ENCODE measurements around the gene NELFB.

Gene NELFB

GRCh38 chr9:137250329-137251193, 4.6 kb upstream of the NELFB start:
- DNase-seq, result no peak

GRCh38 chr9:137251194-137251461, 4.0 kb upstream of the NELFB start, which contains the start of gene STPG3:
TSS of gene STPG3 (plus strand) at chr9:137251286. CDS start at chr9:137251287, 1 bp downstream.
- DNase-seq, result no peak

- no peak for DNase-seq
These were observed 3.4 kb upstream of the NELFB start for GRCh38 chr9:137251490-137252268.

- no peak for DNase-seq
These were observed 2.3 kb upstream of the NELFB start for GRCh38 chr9:137252555-137253506.

- DNase-seq, result no peak
These were observed 1.2 kb upstream of the NELFB start for GRCh38 chr9:137253717-137254623.

GRCh38 chr9:137255448-137256114, 454 bp downstream of the NELFB start:
- peak; percentile 25 for DNase-seq

GRCh38 chr9:137256362-137256761, 1.2 kb downstream of the NELFB start:
- DNase-seq, result no peak

- no peak for DNase-seq
These were observed 1.7 kb downstream of the NELFB start for GRCh38 chr9:137256856-137257255.

- DNase-seq, result peak; percentile 37
These were observed 7.2 kb downstream of the NELFB start for GRCh38 chr9:137262173-137262908.

- DNase-seq, result no peak
These were observed 7.8 kb downstream of the NELFB start for GRCh38 chr9:137262909-137263285.

- no peak for DNase-seq
These were observed 8.4 kb downstream of the NELFB start for GRCh38 chr9:137263506-137263905.

GRCh38 chr9:137264067-137264466, 8.9 kb downstream of the NELFB start:
- no peak for DNase-seq

GRCh38 chr9:137265496-137266161, 10.5 kb downstream of the NELFB start:
- no peak for DNase-seq

- no peak for DNase-seq
These were observed 11.0 kb downstream of the NELFB start for GRCh38 chr9:137266162-137266527.

GRCh38 chr9:137266585-137267453, 11.7 kb downstream of the NELFB start:
- DNase-seq, result no peak

- DNase-seq, result no peak
These were observed 12.8 kb downstream of the NELFB start for GRCh38 chr9:137267933-137268355.

GRCh38 chr9:137268538-137269201, 13.5 kb downstream of the NELFB start:
- DNase-seq, result no peak

- no peak for DNase-seq
These were observed 14.2 kb downstream of the NELFB start for GRCh38 chr9:137269231-137269772.
